ENCODE data around the gene KRT20.

The KRT20 gene

GRCh38 chr17:40830085-40830776 is 54.8 kb downstream of the KRT20 start:
- no peak overlapping the region for H3K4me3 ChIP-seq (ENCODE audit: low read length)
- no peak for DNase-seq (ENCODE audit: low read depth)
- TF ChIP-seq, protein P1, sequence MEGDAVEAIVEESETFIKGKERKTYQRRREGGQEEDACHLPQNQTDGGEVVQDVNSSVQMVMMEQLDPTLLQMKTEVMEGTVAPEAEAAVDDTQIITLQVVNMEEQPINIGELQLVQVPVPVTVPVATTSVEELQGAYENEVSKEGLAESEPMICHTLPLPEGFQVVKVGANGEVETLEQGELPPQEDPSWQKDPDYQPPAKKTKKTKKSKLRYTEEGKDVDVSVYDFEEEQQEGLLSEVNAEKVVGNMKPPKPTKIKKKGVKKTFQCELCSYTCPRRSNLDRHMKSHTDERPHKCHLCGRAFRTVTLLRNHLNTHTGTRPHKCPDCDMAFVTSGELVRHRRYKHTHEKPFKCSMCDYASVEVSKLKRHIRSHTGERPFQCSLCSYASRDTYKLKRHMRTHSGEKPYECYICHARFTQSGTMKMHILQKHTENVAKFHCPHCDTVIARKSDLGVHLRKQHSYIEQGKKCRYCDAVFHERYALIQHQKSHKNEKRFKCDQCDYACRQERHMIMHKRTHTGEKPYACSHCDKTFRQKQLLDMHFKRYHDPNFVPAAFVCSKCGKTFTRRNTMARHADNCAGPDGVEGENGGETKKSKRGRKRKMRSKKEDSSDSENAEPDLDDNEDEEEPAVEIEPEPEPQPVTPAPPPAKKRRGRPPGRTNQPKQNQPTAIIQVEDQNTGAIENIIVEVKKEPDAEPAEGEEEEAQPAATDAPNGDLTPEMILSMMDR (conservative IDR thresholded peaks at IDR 0.05; ENCODE audit: low read depth, low read length), result no peak

GRCh38 chr17:40828454-40829044 is 56.5 kb downstream of the KRT20 start:
- TF ChIP-seq, protein P1 (conservative IDR thresholded peaks at IDR 0.05; ENCODE audit: low read depth, low read length), result no peak
- no peak for DNase-seq (ENCODE audit: low read depth)

DNA sequence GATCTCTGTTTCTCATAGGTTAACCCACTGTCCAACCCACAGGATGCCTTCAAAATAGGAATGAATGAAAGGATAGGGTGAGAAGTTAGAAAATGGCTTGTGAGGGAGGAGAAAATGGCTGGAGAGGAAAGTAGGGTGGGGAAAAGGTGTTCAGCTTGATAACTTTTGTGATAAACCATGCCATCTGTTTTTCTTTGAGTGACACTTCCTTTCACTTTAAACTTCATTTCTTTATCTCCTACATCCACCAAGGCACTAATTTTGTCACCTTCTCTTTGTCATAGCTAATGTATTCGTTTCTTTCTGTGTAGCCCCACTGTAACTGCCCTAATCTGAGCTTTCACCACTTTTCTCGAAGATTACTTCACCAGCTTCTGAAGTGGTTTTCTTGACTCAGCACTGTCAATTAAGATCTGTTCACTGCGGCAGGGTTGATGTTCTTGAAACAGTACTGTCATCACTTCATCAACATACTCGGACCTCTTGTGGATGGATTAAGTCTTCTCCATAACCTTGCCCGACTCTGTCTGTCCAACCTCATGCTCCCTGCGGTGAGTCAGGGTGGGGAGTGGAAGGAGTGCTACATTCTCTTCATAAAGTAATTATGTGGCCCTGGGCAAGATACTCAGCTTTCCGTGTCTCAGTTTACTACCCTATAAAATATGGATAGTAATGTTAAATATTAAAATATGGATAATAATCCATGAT is 57.1 kb downstream of the KRT20 start:
- TF ChIP-seq, protein P1 (conservative IDR thresholded peaks at IDR 0.05; ENCODE audit: low read depth, low read length), result no peak
- DNase-seq (ENCODE audit: low read depth), result no peak
- no peak overlapping the region for H3K4me3 ChIP-seq (ENCODE audit: low read length)

More at GRCh38 chr17:40828454-40829044, 56.5 kb downstream of the KRT20 start:
- no peak overlapping the region for H3K4me3 ChIP-seq (ENCODE audit: low read length)
